Adrenal gland (tissue), 5 donors: ENCODE measurements around the gene FIP1L1.
"Not testable (repeated sequence)": the region's sequence is repeated elsewhere in the genome, so short reads cannot be mapped to it uniquely, and the experiment has no call there.

Source experiments
- POLR2A ChIP-seq, 2 donors: fragments of 450-650 bp; IDR thresholded peaks; one replicate each; pipeline ENCODE4 v1.6.1; 2017; ENCODE audit warnings: antibody characterized with exemption in 2 of 2, mild to moderate bottlenecking in 2 of 2, moderate library complexity in 1 of 2
- TF ChIP-seq, protein P1 (sequence below), 6 experiments: fragments of 450-650 bp in 4 of 6; fragments of 200-600 bp in 2 of 6; sonication (generic) in 1 of 6; IDR thresholded peaks; 1 replicate in 5 of 6; 2 replicates in 1 of 6; pipeline versions ENCODE4 v1.5.1 to v1.8.0; 2016 to 2021; ENCODE audit warnings: antibody characterized with exemption in 6 of 6, mild to moderate bottlenecking in 2 of 6, moderate library complexity in 1 of 6
- donor health status: DM: no; HTN: no; CAD: no.

DNA sequence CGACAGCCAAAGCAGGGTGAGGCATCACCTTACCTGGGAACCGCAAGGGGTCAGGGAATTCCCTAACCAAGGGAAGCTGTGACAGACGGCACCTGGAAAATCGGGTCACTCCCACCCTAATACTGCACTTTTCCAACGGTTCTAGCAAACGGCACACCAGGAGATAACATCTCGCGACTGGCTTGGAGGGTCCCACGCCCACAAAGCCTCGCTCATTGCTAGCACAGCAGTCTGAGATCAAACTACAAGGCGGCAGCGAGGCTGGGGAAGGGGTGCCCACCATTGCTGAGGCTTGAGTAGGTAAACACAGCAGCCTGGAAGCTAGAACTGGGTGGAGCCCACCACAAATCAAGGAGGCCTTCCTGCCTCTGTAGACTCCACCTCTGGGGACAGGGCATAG, 37.3 kb upstream of the FIP1L1 start:
- TF ChIP-seq, protein P1, sequence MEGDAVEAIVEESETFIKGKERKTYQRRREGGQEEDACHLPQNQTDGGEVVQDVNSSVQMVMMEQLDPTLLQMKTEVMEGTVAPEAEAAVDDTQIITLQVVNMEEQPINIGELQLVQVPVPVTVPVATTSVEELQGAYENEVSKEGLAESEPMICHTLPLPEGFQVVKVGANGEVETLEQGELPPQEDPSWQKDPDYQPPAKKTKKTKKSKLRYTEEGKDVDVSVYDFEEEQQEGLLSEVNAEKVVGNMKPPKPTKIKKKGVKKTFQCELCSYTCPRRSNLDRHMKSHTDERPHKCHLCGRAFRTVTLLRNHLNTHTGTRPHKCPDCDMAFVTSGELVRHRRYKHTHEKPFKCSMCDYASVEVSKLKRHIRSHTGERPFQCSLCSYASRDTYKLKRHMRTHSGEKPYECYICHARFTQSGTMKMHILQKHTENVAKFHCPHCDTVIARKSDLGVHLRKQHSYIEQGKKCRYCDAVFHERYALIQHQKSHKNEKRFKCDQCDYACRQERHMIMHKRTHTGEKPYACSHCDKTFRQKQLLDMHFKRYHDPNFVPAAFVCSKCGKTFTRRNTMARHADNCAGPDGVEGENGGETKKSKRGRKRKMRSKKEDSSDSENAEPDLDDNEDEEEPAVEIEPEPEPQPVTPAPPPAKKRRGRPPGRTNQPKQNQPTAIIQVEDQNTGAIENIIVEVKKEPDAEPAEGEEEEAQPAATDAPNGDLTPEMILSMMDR (IDR thresholded peaks at IDR 0.05), result not testable (repeated sequence)
- not testable (repeated sequence) for TF ChIP-seq POLR2A (IDR thresholded peaks at IDR 0.05)
